ENCODE data around the gene UQCR10. TPM values are rescaled to one million over a fixed set of nuclear protein-coding genes. Genes with fewer than 3 reads are reported as not detected.

UQCR10 gene
- total RNA-seq, 1 donor from 2014 or later = 90.1 TPM

GRCh38 chr22:29765905-29766631 is 1.1 kb upstream of the UQCR10 start:
- peak overlapping the region; percentile 94 for H3K4me3 Mint-ChIP-seq

GRCh38 chr22:29766632-29767170 is 468 bp upstream of the UQCR10 start, which contains the start of gene ZMAT5:
Gene ZMAT5, minus strand, starts transcription at chr22:29767007. Its CDS starts 18,463 bp downstream, at chr22:29748544.
- peaks cover 22% of the 10 kb centered on the region for H3K4me1 Mint-ChIP-seq
- H3K4me3 Mint-ChIP-seq = peak within 1 kb of the TSS; percentile 94
- no peaks in the 10 kb centered on the region for H3K27me3 Mint-ChIP-seq
- H3K36me3 Mint-ChIP-seq (ENCODE audit: low read depth) = peaks cover 22% of the 10 kb centered on the region
- H3K9me3 Mint-ChIP-seq = no peaks in the 10 kb centered on the region
- H3K27ac Mint-ChIP-seq = peak within 1 kb of the TSS; percentile 95
- DNase-seq = peak; percentile 98
- intact Hi-C loops (cut with micrococcal nuclease) = loop anchor here (1.0 to 10.0 kb wide), 7 partner anchors 72 to 1202 kb away; partner anchors contain the start of genes ASCC2, MORC2, MTFP1 and MTMR3

More at GRCh38 chr22:29765905-29766631, 1.1 kb upstream of the UQCR10 start:
- Mint-ChIP-seq H3K4me1 (peaks cover 22% of the 10 kb centered on the region), H3K9me3 (no peaks in the 10 kb centered on the region), H3K27me3 (no peaks in the 10 kb centered on the region), H3K27ac (peak overlapping the region; percentile 95), H3K36me3 (ENCODE audit: low read depth) (peaks cover 22% of the 10 kb centered on the region)
- intact Hi-C loops (cut with micrococcal nuclease) = loop anchor here (2.0 to 10.0 kb wide), 6 partner anchors 117 to 1203 kb away; partner anchors contain the start of genes MORC2, MTFP1, MTMR3 and NF2
- no peak for DNase-seq

- peaks cover 22% of the 10 kb centered on the region for H3K4me1 Mint-ChIP-seq
- H3K36me3 Mint-ChIP-seq (ENCODE audit: low read depth) = peaks cover 24% of the 10 kb centered on the region
- DNase-seq = no peak
- H3K4me3 Mint-ChIP-seq = peak overlapping the region; percentile 94
- intact Hi-C loops (cut with micrococcal nuclease) = loop anchor here (5.0 to 10.0 kb wide), 3 partner anchors 166 to 657 kb away; partner anchors contain the start of genes MTFP1 and NF2
- peak overlapping the region; percentile 95 for H3K27ac Mint-ChIP-seq
- H3K27me3 Mint-ChIP-seq = no peaks in the 10 kb centered on the region
- no peaks in the 10 kb centered on the region for H3K9me3 Mint-ChIP-seq
These were observed 1.0 kb downstream of the UQCR10 start for GRCh38 chr22:29768052-29768693.

GRCh38 chr22:29769723-29770321 is 2.7 kb downstream of the UQCR10 start:
- H3K4me3 Mint-ChIP-seq = no peak overlapping the region
- intact Hi-C loops (cut with micrococcal nuclease) = loop anchor here (5.0 to 10.0 kb wide), 3 partner anchors 168 to 655 kb away; partner anchors contain the start of genes MTFP1 and NF2
- no peak overlapping the region for H3K27ac Mint-ChIP-seq
- peaks cover 19% of the 10 kb centered on the region for H3K4me1 Mint-ChIP-seq
- no peaks in the 10 kb centered on the region for H3K9me3 Mint-ChIP-seq
- no peak for DNase-seq
- H3K27me3 Mint-ChIP-seq = no peaks in the 10 kb centered on the region
- H3K36me3 Mint-ChIP-seq (ENCODE audit: low read depth) = peaks cover 24% of the 10 kb centered on the region

GRCh38 chr22:29772170-29772641 is 5.0 kb downstream of the UQCR10 start:
- Mint-ChIP-seq H3K4me3 (no peak overlapping the region), H3K27me3 (peaks cover 2% of the 10 kb centered on the region), H3K36me3 (ENCODE audit: low read depth) (peaks cover 24% of the 10 kb centered on the region), H3K9me3 (no peaks in the 10 kb centered on the region), H3K27ac (no peak overlapping the region), H3K4me1 (peaks cover 7% of the 10 kb centered on the region)
- DNase-seq = no peak
- intact Hi-C loops (cut with micrococcal nuclease) = no loop called here

GRCh38 chr22:29773233-29773632 is 6.1 kb downstream of the UQCR10 start:
- Mint-ChIP-seq H3K4me3 (no peak overlapping the region), H3K4me1 (peaks cover 3% of the 10 kb centered on the region), H3K36me3 (ENCODE audit: low read depth) (peaks cover 24% of the 10 kb centered on the region), H3K27ac (no peak overlapping the region), H3K9me3 (no peaks in the 10 kb centered on the region), H3K27me3 (peaks cover 2% of the 10 kb centered on the region)
- DNase-seq = no peak
- intact Hi-C loops (cut with micrococcal nuclease) = no loop called here

- peaks cover 4% of the 10 kb centered on the region for H3K27me3 Mint-ChIP-seq
- H3K4me3 Mint-ChIP-seq = no peak overlapping the region
- H3K36me3 Mint-ChIP-seq (ENCODE audit: low read depth) = no peaks in the 10 kb centered on the region
- no peak overlapping the region for H3K27ac Mint-ChIP-seq
- no peaks in the 10 kb centered on the region for H3K4me1 Mint-ChIP-seq
- intact Hi-C loops (cut with micrococcal nuclease) = no loop called here
- H3K9me3 Mint-ChIP-seq = no peaks in the 10 kb centered on the region
- DNase-seq = no peak
These were observed 13.1 kb downstream of the UQCR10 start for GRCh38 chr22:29780220-29780619.

GRCh38 chr22:29780748-29781676 is 13.8 kb downstream of the UQCR10 start:
- H3K4me1 Mint-ChIP-seq = no peaks in the 10 kb centered on the region
- DNase-seq = no peak
- H3K9me3 Mint-ChIP-seq = no peaks in the 10 kb centered on the region
- H3K27ac Mint-ChIP-seq = no peak overlapping the region
- no peaks in the 10 kb centered on the region for H3K36me3 Mint-ChIP-seq (ENCODE audit: low read depth)
- intact Hi-C loops (cut with micrococcal nuclease) = no loop called here
- H3K27me3 Mint-ChIP-seq = peaks cover 4% of the 10 kb centered on the region
- no peak overlapping the region for H3K4me3 Mint-ChIP-seq

- H3K27ac Mint-ChIP-seq = no peak overlapping the region
- H3K4me3 Mint-ChIP-seq = no peak overlapping the region
- no peaks in the 10 kb centered on the region for H3K4me1 Mint-ChIP-seq
- peaks cover 2% of the 10 kb centered on the region for H3K27me3 Mint-ChIP-seq
- peaks cover 3% of the 10 kb centered on the region for H3K36me3 Mint-ChIP-seq (ENCODE audit: low read depth)
- intact Hi-C loops (cut with micrococcal nuclease) = no loop called here
- H3K9me3 Mint-ChIP-seq = no peaks in the 10 kb centered on the region
- DNase-seq = no peak
These were observed 15.1 kb downstream of the UQCR10 start for GRCh38 chr22:29782061-29782845.

GRCh38 chr22:29784451-29785361 is 17.5 kb downstream of the UQCR10 start:
- H3K4me3 Mint-ChIP-seq = no peak overlapping the region
- H3K4me1 Mint-ChIP-seq = no peaks in the 10 kb centered on the region
- DNase-seq = no peak
- no peaks in the 10 kb centered on the region for H3K27me3 Mint-ChIP-seq
- H3K9me3 Mint-ChIP-seq = no peaks in the 10 kb centered on the region
- intact Hi-C loops (cut with micrococcal nuclease) = no loop called here
- peaks cover 19% of the 10 kb centered on the region for H3K36me3 Mint-ChIP-seq (ENCODE audit: low read depth)
- H3K27ac Mint-ChIP-seq = no peak overlapping the region

- no peak overlapping the region for H3K27ac Mint-ChIP-seq
- intact Hi-C loops (cut with micrococcal nuclease) = no loop called here
- no peaks in the 10 kb centered on the region for H3K27me3 Mint-ChIP-seq
- H3K9me3 Mint-ChIP-seq = no peaks in the 10 kb centered on the region
- H3K36me3 Mint-ChIP-seq (ENCODE audit: low read depth) = peaks cover 27% of the 10 kb centered on the region
- no peak overlapping the region for H3K4me3 Mint-ChIP-seq
- DNase-seq = no peak
- H3K4me1 Mint-ChIP-seq = no peaks in the 10 kb centered on the region
These were observed 18.9 kb downstream of the UQCR10 start for GRCh38 chr22:29786031-29786430.

All from activated CD4-positive, alpha-beta T cell treated with anti-CD3 and anti-CD28 coated beads, Interleukin-2, amount 10 ng/mL, durations not matched to agents 24 days and 14 days (primary cell).